Endothelial cell of umbilical vein (primary cell): ENCODE data around the gene FRRS1. TPM values are rescaled to one million over a fixed set of nuclear protein-coding genes. Genes with fewer than 3 reads are reported as not detected.

Experiments used
- BruUV-seq: library from RNA; stranded (reverse); fragments of 400-500 nt; replicated peaks from 2 replicates; lab custom pipeline; 2021; lab: Mats Ljungman, UMichigan
- CTCF ChIA-PET: fragments of 300-600, 350-600 bp; sonication (Branson Sonifier 250); formaldehyde crosslinking; loops from one replicate; lab custom pipeline; 2021; ENCODE audit warnings: antibody characterized with exemption, inconsistent platforms; lab: Charles Lee
- POLR2A ChIA-PET: fragments of 300-600, 350-600 bp; sonication (Branson Sonifier 250); formaldehyde crosslinking; loops from one replicate; lab custom pipeline; 2021; ENCODE audit warnings: antibody characterized with exemption, inconsistent platforms; lab: Charles Lee
- DNase-seq: peaks from one replicate; pipeline ENCODE4 v3.0.0-alpha.2; 2011; ENCODE audit warnings: low read depth, low spot score
- FAIRE-seq: peaks from 2 replicates; lab custom pipeline; 2011; peaks lifted over from hg19 to GRCh38; lab: Jason Lieb, UNC
- H2AFZ ChIP-seq: 2 replicates; pipeline ENCODE4 v1.6.0; 2012; ENCODE audit warnings: low read depth, low read length, control low read depth, inconsistent platforms
- H3K27ac ChIP-seq: 2 replicates; pipeline ENCODE4 v1.5.1; 2011; ENCODE audit warnings: low read depth, mild to moderate bottlenecking, control low read depth, low read length, moderate library complexity; ENCODE audit not compliant: insufficient read depth
- H3K27me3 ChIP-seq, 2 experiments: 2 replicates each; pipeline versions ENCODE4 v1.6.0 to v1.6.1; 2011; ENCODE audit warnings: low read length in 2 of 2, mixed read lengths in 1 of 2; ENCODE audit not compliant: control insufficient read depth in 2 of 2, insufficient read depth in 2 of 2
- H3K36me3 ChIP-seq, 2 experiments: 2 replicates in 1 of 2; 3 replicates in 1 of 2; pipeline ENCODE4 v1.5.1; 2011; ENCODE audit warnings: low read length in 2 of 2, mild to moderate bottlenecking in 1 of 2, moderate library complexity in 1 of 2; ENCODE audit not compliant: control insufficient read depth in 2 of 2, insufficient read depth in 2 of 2; ENCODE audit errors: extremely low read depth in 1 of 2
- H3K4me1 ChIP-seq: 3 replicates; pipeline ENCODE4 v1.5.1; 2011; ENCODE audit warnings: mild to moderate bottlenecking, low read length; ENCODE audit not compliant: control insufficient read depth, insufficient read depth; ENCODE audit errors: extremely low read depth
- H3K4me2 ChIP-seq: 2 replicates; pipeline ENCODE4 v1.6.1; 2011; ENCODE audit warnings: low read length, control low read depth, mixed read lengths; ENCODE audit not compliant: insufficient read depth
- H3K4me3 ChIP-seq, 3 experiments: fragments of 200-600 bp in 1 of 3; sonication (generic), shearing (Covaris generic) in 1 of 3; replicated peaks in 1 of 3; 2 replicates each; pipeline ENCODE4 v1.5.1; 2011 to 2016; ENCODE audit warnings: control low read depth in 3 of 3, low read length in 3 of 3, mild to moderate bottlenecking in 2 of 3, inconsistent platforms in 1 of 3, low read depth in 1 of 3, moderate library complexity in 1 of 3; ENCODE audit not compliant: insufficient read depth in 1 of 3
- H3K79me2 ChIP-seq: 2 replicates; pipeline ENCODE4 v1.6.0; 2012; ENCODE audit warnings: low read length, inconsistent platforms; ENCODE audit not compliant: control insufficient read depth, insufficient read depth
- H3K9ac ChIP-seq: replicated peaks from 2 replicates; pipeline ENCODE3; 2011; ENCODE audit warnings: low read length, control low read depth; ENCODE audit not compliant: insufficient read depth; ENCODE audit errors: extremely low read depth
- H3K9me1 ChIP-seq: replicated peaks from 3 replicates; pipeline ENCODE4 v1.6.0; 2011; ENCODE audit warnings: mild to moderate bottlenecking, low read length; ENCODE audit not compliant: control insufficient read depth, insufficient read depth; ENCODE audit errors: extremely low read depth
- H3K9me3 ChIP-seq: replicated peaks from 2 replicates; pipeline ENCODE4 v1.5.1; 2012; ENCODE audit warnings: low read length, inconsistent platforms; ENCODE audit not compliant: control insufficient read depth, insufficient read depth
- H4K20me1 ChIP-seq: replicated peaks from 2 replicates; pipeline ENCODE3; 2011; ENCODE audit warnings: mild to moderate bottlenecking, low read length; ENCODE audit not compliant: control insufficient read depth, insufficient read depth; ENCODE audit errors: extremely low read depth
- EZH2 ChIP-seq: IDR thresholded peaks from 2 replicates; pipeline ENCODE4 v1.6.1; 2012; ENCODE audit warnings: borderline replicate concordance, low read depth, mild to moderate bottlenecking, moderate library complexity, low read length, inconsistent platforms; ENCODE audit not compliant: severe bottlenecking
- FOS ChIP-seq: IDR thresholded peaks from 2 replicates; pipeline ENCODE4 v1.6.1; 2011; ENCODE audit warnings: mild to moderate bottlenecking, low read length, moderate library complexity, borderline replicate concordance; ENCODE audit not compliant: insufficient read depth
- GATA2 ChIP-seq: IDR thresholded peaks from 2 replicates; pipeline ENCODE4 v1.7.0; 2011; ENCODE audit warnings: low read depth, mild to moderate bottlenecking, moderate library complexity, mixed read lengths, low read length; ENCODE audit not compliant: insufficient read length, insufficient read depth
- JUN ChIP-seq: IDR thresholded peaks from 2 replicates; pipeline ENCODE4 v1.6.1; 2011; ENCODE audit warnings: borderline replicate concordance, low read depth; ENCODE audit not compliant: insufficient read length, insufficient read depth
- MYC ChIP-seq: IDR thresholded peaks from one replicate; pipeline ENCODE4 v1.6.1; 2011; ENCODE audit warnings: mild to moderate bottlenecking, low read depth, low read length
- POLR2A ChIP-seq: IDR thresholded peaks from 2 replicates; pipeline ENCODE4 v1.6.1; 2012; ENCODE audit warnings: low read depth, mild to moderate bottlenecking, control low read depth, low read length
- POLR2AphosphoS5 ChIP-seq: IDR thresholded peaks from 2 replicates; pipeline ENCODE4 v1.6.1; 2012; ENCODE audit warnings: low read depth, mild to moderate bottlenecking, control low read depth, low read length, moderate library complexity; ENCODE audit not compliant: insufficient read depth
- dilution Hi-C: fragments of 300-500 bp; cut with MboI; formaldehyde crosslinking; loops from one replicate; pipeline ENCODE4 v1.15.0; 2019; ENCODE audit warnings: low sequenced_read_pairs; ENCODE audit not compliant: extremely low pct_ligation_motif_present
- intact Hi-C: fragments of 100-400 bp; cut with micrococcal nuclease; formaldehyde crosslinking; loops from one replicate; pipeline ENCODE4 v1.10.0; 2022
- polyA plus RNA-seq, 4 experiments: library from polyadenylated mRNA; depleted of rRNA in 3 of 4; stranded (reverse) in 3 of 4; unstranded in 1 of 4; fragments of >200 nt; gene quantifications; 2 replicates each; pipeline versions ENCODE4 v1.2.1 to v1.2.3, GENCODE V29; 2011 to 2012; ENCODE audit warnings: missing spikeins in 1 of 4
- total RNA-seq: library from RNA; stranded (reverse); gene quantifications from 2 replicates; pipeline ENCODE4 v1.2.3, GENCODE V29; 2021
- TF ChIP-seq, protein P1 (sequence below), 2 donors: IDR thresholded peaks; 1 replicate in 1 of 2; 2 replicates in 1 of 2; pipeline ENCODE4 v1.5.1; 2011; ENCODE audit warnings: low read length in 2 of 2, mild to moderate bottlenecking in 2 of 2, moderate library complexity in 2 of 2, control low read depth in 1 of 2, inconsistent platforms in 1 of 2, low read depth in 1 of 2; ENCODE audit not compliant: insufficient read depth in 1 of 2; ENCODE audit errors: extremely low read depth in 1 of 2
- TF ChIP-seq, protein P2 (sequence below): IDR thresholded peaks from 2 replicates; pipeline ENCODE4 v1.6.1; 2011; ENCODE audit not compliant: insufficient read depth, insufficient read length

FRRS1 gene
- total and polyA plus RNA-seq, 2 donors (not counting 3 experiments of a cell fraction or from before 2014, with no cell fraction given), result 1.1 to 3.1 TPM

DNA sequence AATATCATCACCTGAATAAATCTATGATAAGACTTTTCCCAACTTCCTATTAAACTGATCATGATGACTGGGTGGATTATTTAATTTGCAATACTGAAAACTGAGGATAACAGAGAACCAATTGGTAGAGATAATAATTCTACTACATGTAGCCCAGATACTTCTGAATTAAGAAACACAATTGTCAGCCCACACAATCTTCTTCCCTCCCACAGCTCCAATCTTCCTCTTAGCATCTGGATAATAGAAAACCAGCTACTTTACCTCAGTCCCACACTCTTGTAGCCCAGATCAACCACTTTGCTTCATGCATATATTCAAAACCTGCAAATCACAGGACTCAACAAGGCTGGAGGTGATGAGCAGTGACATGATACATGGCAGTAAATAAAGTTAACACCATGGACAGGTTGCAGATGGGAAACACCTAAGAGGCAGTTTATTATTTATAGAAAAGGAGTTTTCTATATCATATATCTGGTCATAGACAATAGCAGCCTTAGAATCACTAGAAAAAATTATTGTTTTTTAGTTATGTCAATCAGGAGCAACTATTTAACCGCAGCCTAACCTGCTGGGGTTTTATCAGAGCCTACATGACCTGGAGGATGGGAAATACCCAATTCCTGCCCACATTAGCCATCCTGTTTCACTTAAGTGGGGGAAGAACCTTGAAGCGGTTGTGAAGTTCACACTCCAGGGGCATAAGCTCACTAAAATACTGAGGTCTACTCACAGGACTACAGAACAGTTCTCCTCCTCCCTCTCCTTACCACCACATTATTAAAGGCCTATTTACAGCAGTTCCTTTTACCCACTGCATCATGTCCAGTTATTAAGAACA lies 16.7 kb downstream of the FRRS1 start:
- no peak for FAIRE-seq
- no TSS peak for BruUV-seq
- no peaks in the 10 kb centered on the region for H4K20me1 ChIP-seq
- POLR2A ChIA-PET, result no interaction called here
- H3K4me2 ChIP-seq, result no peak overlapping the region
- no peak overlapping the region for H2AFZ ChIP-seq
- no peak overlapping the region for H3K9ac ChIP-seq
- H3K27me3 ChIP-seq, result no peaks in the 10 kb centered on the region
- intact Hi-C loops, result no loop called here
- no peaks in the 10 kb centered on the region for H3K79me2 ChIP-seq
- no peak for DNase-seq
- no peaks in the 10 kb centered on the region for H3K9me1 ChIP-seq
- no peaks in the 10 kb centered on the region for H3K9me3 ChIP-seq
- dilution Hi-C loops, result no loop called here
- H3K4me1 ChIP-seq, result no peaks in the 10 kb centered on the region
- no peak for TF ChIP-seq POLR2AphosphoS5
- no peaks in the 10 kb centered on the region for H3K36me3 ChIP-seq
- CTCF ChIA-PET, result interaction anchor here (0.6 kb wide), 1 partner anchor 568 kb away, joined by 3 read pairs; no protein-coding TSS in a partner anchor
- no peak overlapping the region for H3K4me3 ChIP-seq
- H3K27ac ChIP-seq, result no peak overlapping the region

DNA sequence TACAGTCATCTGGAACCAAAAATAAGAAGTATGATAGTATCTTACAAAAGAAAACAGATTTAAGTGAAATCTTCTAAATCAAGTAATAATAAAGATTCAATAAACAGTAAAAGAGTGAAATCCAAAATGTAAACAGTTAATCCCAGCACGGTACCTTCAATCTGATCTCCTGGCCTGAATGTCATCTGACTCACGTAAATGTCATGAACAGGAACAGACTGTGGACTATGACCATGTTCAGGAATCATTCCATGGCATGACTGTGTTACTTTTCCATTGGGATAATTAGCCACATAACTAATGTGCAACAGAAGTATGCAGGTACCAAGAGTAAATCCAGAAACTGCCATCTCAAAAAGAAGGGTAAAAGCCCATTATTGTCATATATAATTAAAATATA lies 18.0 kb downstream of the FRRS1 start:
- Histone ChIP-seq H3K9me1 (no peaks in the 10 kb centered on the region), H3K27ac (no peak overlapping the region), H2AFZ (no peak overlapping the region), H3K4me1 (no peaks in the 10 kb centered on the region), H3K4me3 (no peak overlapping the region), H3K9ac (no peak overlapping the region), H3K4me2 (no peak overlapping the region), H3K36me3 (no peaks in the 10 kb centered on the region), H3K9me3 (no peaks in the 10 kb centered on the region), H3K27me3 (no peaks in the 10 kb centered on the region), H3K79me2 (no peaks in the 10 kb centered on the region), H4K20me1 (no peaks in the 10 kb centered on the region)
- dilution Hi-C loops, result no loop called here
- ChIA-PET CTCF (no interaction called here), POLR2A (no interaction called here)
- FAIRE-seq (no peak), DNase-seq (no peak)
- BruUV-seq, result no TSS peak
- intact Hi-C loops, result no loop called here
- no peak for TF ChIP-seq FOS
- TF ChIP-seq POLR2AphosphoS5, result no peak
- TF ChIP-seq, protein P1, sequence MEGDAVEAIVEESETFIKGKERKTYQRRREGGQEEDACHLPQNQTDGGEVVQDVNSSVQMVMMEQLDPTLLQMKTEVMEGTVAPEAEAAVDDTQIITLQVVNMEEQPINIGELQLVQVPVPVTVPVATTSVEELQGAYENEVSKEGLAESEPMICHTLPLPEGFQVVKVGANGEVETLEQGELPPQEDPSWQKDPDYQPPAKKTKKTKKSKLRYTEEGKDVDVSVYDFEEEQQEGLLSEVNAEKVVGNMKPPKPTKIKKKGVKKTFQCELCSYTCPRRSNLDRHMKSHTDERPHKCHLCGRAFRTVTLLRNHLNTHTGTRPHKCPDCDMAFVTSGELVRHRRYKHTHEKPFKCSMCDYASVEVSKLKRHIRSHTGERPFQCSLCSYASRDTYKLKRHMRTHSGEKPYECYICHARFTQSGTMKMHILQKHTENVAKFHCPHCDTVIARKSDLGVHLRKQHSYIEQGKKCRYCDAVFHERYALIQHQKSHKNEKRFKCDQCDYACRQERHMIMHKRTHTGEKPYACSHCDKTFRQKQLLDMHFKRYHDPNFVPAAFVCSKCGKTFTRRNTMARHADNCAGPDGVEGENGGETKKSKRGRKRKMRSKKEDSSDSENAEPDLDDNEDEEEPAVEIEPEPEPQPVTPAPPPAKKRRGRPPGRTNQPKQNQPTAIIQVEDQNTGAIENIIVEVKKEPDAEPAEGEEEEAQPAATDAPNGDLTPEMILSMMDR (IDR thresholded peaks at IDR 0.05; ENCODE audit: extremely low read depth in 1 of 2, insufficient read depth in 1 of 2, low read depth in 1 of 2, low read length in 2 of 2), result no peak
- TF ChIP-seq JUN, result no peak
- TF ChIP-seq EZH2, result no peak
- TF ChIP-seq GATA2, result no peak
- TF ChIP-seq, protein P2, sequence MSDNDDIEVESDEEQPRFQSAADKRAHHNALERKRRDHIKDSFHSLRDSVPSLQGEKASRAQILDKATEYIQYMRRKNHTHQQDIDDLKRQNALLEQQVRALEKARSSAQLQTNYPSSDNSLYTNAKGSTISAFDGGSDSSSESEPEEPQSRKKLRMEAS, result no peak
- TF ChIP-seq MYC, result no peak
- no peak for TF ChIP-seq POLR2A
